Activated CD8-positive, alpha-beta memory T cell treated with anti-CD3 and anti-CD28 coated beads for 36 hours (primary cell): Measurements from ENCODE around the gene FAM171A1. TPM values are rescaled to one million over a fixed set of nuclear protein-coding genes. Genes with fewer than 3 reads are reported as not detected.

Source experiments
- CTCF ChIA-PET: fragments of 350-600 bp; sonication (Branson Sonifier 250); formaldehyde crosslinking; loops from one replicate; lab custom pipeline; 2021; ENCODE audit warnings: antibody characterized with exemption; lab: Charles Lee
- POLR2A ChIA-PET: fragments of 350-600 bp; sonication (Branson Sonifier 250); formaldehyde crosslinking; loops from one replicate; lab custom pipeline; 2021; ENCODE audit warnings: antibody characterized with exemption; lab: Charles Lee
- total RNA-seq, 2 experiments: library from RNA; stranded (reverse); gene quantifications; one replicate each; pipeline ENCODE4 v1.2.3, GENCODE V29; 2021

The FAM171A1 gene
- total RNA-seq, 2 experiments from 2014 or later, result 4.3 TPM

- ChIA-PET CTCF (interaction anchor here (1.3 kb wide), 1 partner anchor 73 kb away, joined by 3 read pairs; no protein-coding TSS in a partner anchor), POLR2A (no interaction called here)
Measured at GRCh38 chr10:15325243-15325943, 45.7 kb downstream of the FAM171A1 start.

GRCh38 chr10:15324611-15325010 is 46.5 kb downstream of the FAM171A1 start:
- CTCF ChIA-PET, result interaction anchor here (1.3 kb wide), 1 partner anchor 74 kb away, joined by 3 read pairs; no protein-coding TSS in a partner anchor
- POLR2A ChIA-PET, result no interaction called here

- ChIA-PET POLR2A (no interaction called here), CTCF (no interaction called here)
Measured at GRCh38 chr10:15324113-15324512, 47.0 kb downstream of the FAM171A1 start.

DNA sequence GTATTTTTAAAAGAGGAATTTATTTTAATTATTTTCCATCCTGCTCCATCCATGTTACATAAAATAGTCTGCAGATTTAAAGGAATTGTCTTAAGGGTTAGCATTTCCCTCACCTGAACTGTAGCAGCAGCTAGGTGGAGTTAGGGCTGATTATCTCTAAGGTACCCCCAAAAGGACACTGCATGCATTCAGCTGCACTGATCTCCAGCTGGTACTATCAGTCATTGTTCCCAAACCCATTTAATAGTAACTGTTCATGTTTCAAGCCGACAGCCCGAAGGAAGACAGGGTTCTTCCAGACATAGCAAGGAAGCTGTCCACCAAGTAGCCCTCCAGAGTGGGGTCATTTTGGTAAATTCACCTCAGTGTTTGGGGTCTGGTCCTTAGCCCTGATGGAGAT is 48.7 kb downstream of the FAM171A1 start:
- CTCF ChIA-PET, result no interaction called here
- POLR2A ChIA-PET, result no interaction called here

DNA sequence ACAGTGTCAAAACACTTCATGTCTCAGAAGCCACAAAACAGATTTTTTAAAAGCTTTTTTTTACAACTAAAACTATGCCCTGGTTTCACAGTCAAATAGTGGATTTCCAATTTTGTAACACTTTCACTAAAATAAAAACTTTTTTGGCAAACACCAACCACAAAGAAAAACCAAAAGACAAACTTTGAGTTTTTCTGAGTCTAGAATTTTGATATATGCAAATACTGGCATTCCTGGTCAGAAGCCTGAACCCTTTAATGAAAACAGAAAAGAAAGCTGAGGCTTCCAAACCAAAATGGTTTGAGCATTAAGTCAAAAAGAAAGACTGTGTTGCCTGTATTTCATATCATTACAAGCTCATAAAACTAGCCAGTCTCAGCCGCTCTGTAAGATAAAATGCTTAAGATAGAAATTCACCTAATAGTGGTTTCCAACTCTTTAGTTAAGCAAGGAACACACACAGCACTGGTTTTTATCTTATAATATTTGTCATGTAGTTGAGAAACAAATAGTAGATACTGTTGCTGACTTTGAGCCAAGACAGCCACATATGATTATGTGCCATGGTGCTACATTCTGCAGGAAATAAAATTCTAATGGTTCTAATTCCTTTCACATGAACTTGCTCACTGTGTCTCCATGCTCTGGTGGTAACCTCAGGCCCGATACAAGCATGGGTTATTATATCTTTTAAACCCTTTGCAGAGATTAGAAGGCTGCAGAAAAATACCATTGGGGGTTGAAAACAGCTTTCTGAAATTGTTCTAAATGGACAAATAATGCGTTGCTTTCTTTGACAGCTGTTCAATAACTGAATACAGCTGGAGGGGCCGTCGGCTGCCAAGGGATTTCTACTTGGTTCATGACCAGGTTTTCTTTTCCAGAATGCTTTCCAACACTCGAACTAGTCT is 49.4 kb downstream of the FAM171A1 start:
- POLR2A ChIA-PET, result no interaction called here
- CTCF ChIA-PET, result no interaction called here

- POLR2A ChIA-PET, result no interaction called here
- CTCF ChIA-PET, result no interaction called here
Measured at GRCh38 chr10:15320522-15321203, 50.4 kb downstream of the FAM171A1 start.

DNA sequence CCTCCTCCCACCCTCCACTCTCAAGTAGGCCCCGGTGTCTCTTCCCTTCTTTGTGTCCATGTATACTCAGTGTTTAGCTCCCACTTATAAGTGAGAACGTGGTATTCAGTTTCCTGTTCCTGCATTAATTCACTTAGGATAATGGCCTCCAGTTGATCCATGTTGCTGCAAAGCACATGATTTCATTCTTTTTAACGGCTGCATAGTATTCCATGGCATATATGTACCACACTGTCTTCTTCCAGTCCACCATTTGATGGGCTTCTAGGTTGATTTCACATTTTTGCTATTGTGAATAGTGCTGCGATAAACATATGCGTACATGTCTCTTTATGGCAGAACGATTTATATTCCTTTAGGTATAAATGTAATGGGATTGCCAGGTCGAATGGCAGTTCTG is 51.0 kb downstream of the FAM171A1 start:
- ChIA-PET POLR2A (no interaction called here), CTCF (no interaction called here)

DNA sequence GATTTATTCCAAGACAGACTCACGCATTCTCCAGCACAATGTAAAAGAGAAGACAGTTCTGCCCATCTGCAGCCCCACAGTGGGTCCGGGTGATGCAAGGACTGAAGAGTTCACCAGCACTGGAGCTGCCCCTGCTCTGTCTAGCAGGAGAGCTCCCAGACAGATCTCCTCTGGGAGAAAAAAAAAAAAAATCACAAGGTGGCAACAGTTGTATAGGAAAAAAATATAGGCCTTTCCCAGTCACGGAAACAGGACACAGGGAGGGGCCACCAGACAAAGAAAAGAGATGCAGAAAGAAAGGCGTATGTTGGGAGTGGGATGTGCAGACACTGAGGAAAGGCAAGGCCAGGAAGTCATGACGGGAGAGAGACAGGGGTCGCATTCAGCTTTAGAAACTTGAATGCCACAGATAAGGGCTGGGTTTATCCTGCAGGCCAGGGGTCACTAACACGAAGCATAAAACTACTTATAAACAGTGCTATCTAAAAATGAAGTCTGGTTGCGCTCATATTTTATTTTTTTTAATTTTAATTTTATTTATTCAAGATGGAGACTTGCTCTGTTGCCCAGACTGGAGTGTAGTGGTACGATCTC is 54.1 kb downstream of the FAM171A1 start:
- POLR2A ChIA-PET, result no interaction called here
- CTCF ChIA-PET, result no interaction called here

GRCh38 chr10:15316145-15316544 is 54.9 kb downstream of the FAM171A1 start:
- POLR2A ChIA-PET, result no interaction called here
- CTCF ChIA-PET, result no interaction called here

- POLR2A ChIA-PET, result no interaction called here
- CTCF ChIA-PET, result interaction anchor here (0.7 to 1.2 kb wide), 2 partner anchors 12 to 38 kb away, joined by 3 read pairs; no protein-coding TSS in a partner anchor
Measured at GRCh38 chr10:15315286-15315685, 55.8 kb downstream of the FAM171A1 start.

DNA sequence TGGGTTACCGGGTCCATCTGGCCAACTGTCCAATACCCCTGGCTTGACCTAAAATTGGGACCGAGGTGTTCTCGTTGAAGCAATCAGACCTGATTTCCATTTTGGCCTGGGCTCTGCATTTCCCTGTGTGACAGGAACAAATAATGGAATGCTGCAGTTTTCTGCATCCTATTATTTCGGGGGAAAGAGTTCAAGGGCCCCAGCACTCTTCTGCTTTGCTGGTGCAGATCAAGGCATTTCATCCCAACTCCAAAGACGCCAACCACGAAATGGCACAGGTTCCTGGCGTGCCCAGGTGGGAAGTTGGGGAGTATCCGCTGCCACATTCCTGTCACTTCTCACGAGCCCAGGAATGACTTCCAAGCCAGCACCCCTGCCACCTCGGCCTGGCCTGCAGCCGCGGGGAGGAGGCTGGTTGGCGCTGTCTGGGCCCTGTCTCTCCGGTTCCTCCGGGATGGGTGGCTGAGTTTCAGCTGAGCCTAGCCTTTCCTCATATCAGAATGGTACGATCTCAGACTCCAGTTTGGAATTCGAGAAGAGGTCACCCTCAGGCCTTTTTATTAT is 56.5 kb downstream of the FAM171A1 start:
- CTCF ChIA-PET, result interaction anchor here (0.6 to 1.2 kb wide), 2 partner anchors 38 to 257 kb away, joined by 3 read pairs; no protein-coding TSS in a partner anchor
- POLR2A ChIA-PET, result no interaction called here

- ChIA-PET POLR2A (no interaction called here), CTCF (interaction anchor here (0.6 to 1.2 kb wide), 2 partner anchors 37 to 256 kb away, joined by 3 read pairs; no protein-coding TSS in a partner anchor)
Measured at GRCh38 chr10:15313843-15314242, 57.2 kb downstream of the FAM171A1 start.

- ChIA-PET POLR2A (no interaction called here), CTCF (no interaction called here)
Measured at GRCh38 chr10:15313047-15313446, 58.0 kb downstream of the FAM171A1 start.

DNA sequence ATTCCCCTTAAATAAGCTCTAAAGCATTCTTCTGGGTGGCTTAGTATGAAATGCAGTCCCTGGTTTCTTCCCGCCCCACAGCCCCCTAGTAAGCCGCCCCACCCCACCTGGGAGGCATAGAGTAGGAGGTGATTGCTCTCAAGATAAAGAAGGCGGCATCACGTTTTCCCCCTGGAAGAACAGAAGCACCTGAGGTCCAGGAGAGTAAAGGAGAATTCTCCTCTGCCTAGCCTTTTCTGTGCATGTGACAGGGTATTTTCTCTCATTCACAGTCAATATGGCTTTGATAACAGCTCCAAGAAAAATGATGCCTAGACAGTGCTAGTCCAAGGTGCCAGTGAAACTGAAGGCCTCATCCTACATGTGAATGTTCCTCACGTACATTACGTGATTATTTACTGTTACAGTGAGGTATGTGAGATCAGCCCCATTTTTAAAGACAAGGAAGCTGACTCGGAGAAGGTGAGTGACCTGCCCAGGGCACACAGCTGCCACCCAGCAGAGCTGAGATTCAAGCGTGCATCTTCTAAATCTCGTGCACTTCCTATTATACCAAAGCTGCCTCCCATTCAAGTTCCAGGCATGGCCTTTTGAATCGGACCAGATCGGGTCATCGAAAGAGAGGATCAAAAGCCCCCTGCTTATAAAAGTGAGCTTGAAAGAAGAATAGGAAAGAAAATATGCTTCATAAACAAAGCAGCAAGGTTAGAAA is 59.4 kb downstream of the FAM171A1 start:
- CTCF ChIA-PET, result interaction anchor here (0.6 kb wide), 1 partner anchor 156 kb away, joined by 4 read pairs; no protein-coding TSS in a partner anchor
- POLR2A ChIA-PET, result no interaction called here

DNA sequence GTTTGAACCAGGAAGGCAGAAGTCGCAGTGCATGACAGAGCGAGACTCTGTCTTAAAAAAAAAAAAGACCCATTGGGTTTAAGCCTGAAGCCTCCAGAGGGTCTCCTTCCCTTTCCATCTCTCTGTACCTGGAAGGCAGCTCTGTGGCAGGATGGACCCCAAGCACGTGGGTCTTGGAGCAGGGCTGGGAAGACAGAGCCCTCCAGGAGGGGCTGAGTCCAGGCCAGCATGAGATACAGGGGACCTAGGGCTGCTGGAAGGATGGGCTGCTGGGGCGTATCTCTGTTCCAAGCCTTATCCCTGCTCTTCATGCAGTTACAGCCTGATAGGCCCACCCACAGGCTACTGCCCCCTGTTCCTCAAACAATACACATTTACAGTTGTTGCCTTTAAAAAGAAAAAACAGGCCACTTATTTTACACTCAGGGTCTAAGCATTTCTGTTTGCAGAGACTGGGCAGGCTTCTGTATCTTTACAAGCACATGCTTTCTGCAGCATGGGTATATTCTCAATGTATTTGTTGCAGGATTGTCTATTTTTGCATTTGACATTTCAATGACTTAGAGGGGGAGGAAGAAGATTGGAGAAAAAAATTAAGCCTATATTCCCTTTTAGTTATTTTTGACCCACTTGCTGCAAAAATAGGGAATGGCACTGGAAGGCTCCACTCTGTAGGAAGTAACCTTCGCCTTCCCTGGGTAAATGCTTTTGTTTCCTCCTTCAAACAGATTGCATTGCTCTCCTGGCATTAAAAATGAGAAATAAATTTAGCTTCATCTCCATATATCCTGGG is 60.1 kb downstream of the FAM171A1 start:
- POLR2A ChIA-PET, result no interaction called here

GRCh38 chr10:15309221-15309620 is 61.9 kb downstream of the FAM171A1 start:
- CTCF ChIA-PET, result no interaction called here
- POLR2A ChIA-PET, result no interaction called here

More for the DNA sequence above, 60.1 kb downstream of the FAM171A1 start:
- CTCF ChIA-PET, result no interaction called here

- ChIA-PET CTCF (no interaction called here), POLR2A (no interaction called here)
Measured at GRCh38 chr10:15306735-15307280, 64.3 kb downstream of the FAM171A1 start.
